Stimulated activated memory B cell treated with anti-CD40 and anti-IgM and Interleukin-4, amounts not matched to agents 10 μg/mL and 1 μg/mL and 100 μg/mL, for 72 hours (primary cell): ENCODE measurements around the gene FSD1.

Experiments
- ATAC-seq: fragments of 150-1000 bp; cut with Tn5 transposase; 2 replicates; pipeline ENCODE4 v1.10.0; 2021
- H3K27ac Mint-ChIP-seq: one replicate; pipeline ENCODE4 v1.8.0; 2022; ENCODE audit warnings: mild to moderate bottlenecking, mixed read lengths
- H3K27me3 Mint-ChIP-seq: one replicate; pipeline ENCODE4 v1.8.0; 2022; ENCODE audit warnings: mixed read lengths
- H3K36me3 Mint-ChIP-seq: one replicate; pipeline ENCODE4 v1.8.0; 2022; ENCODE audit warnings: mixed read lengths
- H3K4me1 Mint-ChIP-seq: one replicate; pipeline ENCODE4 v1.8.0; 2022; ENCODE audit warnings: mixed read lengths
- H3K4me3 Mint-ChIP-seq: one replicate; pipeline ENCODE4 v1.8.0; 2022; ENCODE audit warnings: mild to moderate bottlenecking, moderate library complexity, mixed read lengths
- H3K9me3 Mint-ChIP-seq: one replicate; pipeline ENCODE4 v1.8.0; 2022; ENCODE audit warnings: mixed read lengths

Gene FSD1

DNA sequence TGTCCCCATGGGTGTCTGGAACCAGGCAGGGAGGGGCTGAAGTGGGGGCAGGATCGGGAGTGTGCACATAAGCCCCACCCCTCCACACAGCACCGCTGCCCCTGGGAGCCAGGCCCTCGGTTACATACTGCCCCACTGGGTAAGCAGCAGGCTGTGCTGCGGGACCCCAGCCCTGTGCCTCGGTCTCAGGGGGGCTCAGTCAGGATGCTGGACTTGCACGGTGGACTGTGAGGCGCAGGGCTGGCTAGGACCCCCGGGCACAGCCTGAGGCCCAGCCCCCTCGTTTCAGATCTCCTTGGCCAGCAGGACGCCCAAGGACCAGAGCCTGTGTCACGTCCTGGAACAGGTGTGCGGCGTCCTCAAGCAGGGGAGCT is 55.2 kb downstream of the FSD1 start:
- no peak overlapping the region for H3K4me3 Mint-ChIP-seq
- H3K36me3 Mint-ChIP-seq = peaks cover 33% of the 10 kb centered on the region
- H3K9me3 Mint-ChIP-seq = no peaks in the 10 kb centered on the region
- no peak for ATAC-seq
- H3K27me3 Mint-ChIP-seq = no peaks in the 10 kb centered on the region
- peaks cover 11% of the 10 kb centered on the region for H3K4me1 Mint-ChIP-seq
- H3K27ac Mint-ChIP-seq = no peak overlapping the region

- Mint-ChIP-seq H3K4me3 (no peak overlapping the region), H3K36me3 (peaks cover 32% of the 10 kb centered on the region), H3K9me3 (no peaks in the 10 kb centered on the region), H3K4me1 (peaks cover 11% of the 10 kb centered on the region), H3K27me3 (no peaks in the 10 kb centered on the region), H3K27ac (no peak overlapping the region)
- no peak for ATAC-seq
Observed at GRCh38 chr19:4360081-4360569, 55.7 kb downstream of the FSD1 start.

DNA sequence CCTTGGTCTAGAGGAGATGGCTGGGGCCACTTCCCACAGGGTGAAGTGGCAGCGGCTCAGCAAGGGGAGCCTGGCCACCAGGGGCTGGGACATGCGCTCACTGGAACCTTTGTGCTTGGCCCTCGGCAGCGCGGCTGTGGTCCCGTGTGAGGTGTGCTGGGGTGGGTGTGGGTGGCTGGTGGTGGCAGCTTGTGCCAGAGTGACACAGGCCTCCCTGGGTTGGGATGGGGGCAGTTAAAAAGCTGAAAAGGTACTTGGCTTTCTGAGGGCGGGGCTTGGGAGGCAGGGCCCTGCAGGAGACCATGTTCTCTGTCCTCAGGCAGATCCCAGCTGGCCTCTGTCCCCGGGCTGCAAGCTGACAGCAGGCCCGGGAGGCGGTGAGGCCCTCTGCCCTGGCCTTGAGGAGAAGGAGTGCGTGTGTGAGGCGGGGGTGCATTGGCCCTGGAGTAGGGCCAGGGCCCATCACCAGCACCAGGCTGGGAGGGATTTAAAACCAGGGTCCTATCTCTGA is 56.3 kb downstream of the FSD1 start:
- Mint-ChIP-seq H3K36me3 (peaks cover 32% of the 10 kb centered on the region), H3K27me3 (no peaks in the 10 kb centered on the region), H3K4me3 (no peak overlapping the region), H3K9me3 (no peaks in the 10 kb centered on the region), H3K27ac (no peak overlapping the region), H3K4me1 (peaks cover 11% of the 10 kb centered on the region)
- ATAC-seq = no peak

DNA sequence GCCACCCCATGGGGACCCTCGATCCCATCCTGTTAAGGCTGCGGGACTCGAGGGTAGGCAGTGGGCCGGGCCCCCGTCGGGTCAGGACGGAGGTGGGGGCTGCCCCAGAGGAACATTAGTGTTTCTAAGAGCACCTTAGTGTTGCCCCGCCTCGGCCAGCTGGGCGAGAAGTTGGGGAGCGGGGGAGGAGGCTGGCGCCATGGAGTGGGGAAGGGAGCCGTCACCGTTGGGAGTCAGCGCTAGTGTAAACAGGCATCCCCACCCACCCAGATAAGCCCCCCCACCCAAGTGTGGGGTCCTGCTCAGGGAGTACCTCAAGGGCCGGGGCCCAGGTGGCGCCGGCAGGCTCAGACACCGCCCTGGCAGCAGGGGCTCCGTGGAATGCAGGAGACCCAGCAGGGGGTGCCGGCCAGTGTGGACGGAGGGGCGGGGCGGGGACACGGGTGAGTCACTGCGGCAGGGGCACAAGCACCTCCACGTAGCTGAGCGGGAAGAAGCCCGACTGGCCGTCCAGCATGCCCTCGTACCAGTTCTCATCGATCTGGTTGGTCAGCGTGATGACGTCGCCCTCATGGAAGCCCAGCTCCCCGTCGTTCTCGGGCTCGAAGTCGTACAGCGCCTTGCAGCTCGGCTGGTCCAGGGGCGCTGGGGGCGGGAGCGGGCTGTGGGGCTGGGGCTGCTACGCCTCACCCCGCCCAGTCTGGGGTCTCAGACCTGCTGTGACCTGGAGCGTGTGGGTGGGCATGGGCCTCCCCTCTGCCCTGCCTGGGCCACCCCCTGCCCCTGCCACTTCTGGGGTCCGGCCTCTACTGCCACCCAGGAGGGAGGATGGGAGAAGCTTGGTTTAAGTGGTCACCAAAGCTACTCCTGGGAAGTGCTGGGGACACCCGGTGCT is 57.0 kb downstream of the FSD1 start:
- H3K27me3 Mint-ChIP-seq = no peaks in the 10 kb centered on the region
- H3K36me3 Mint-ChIP-seq = peaks cover 33% of the 10 kb centered on the region
- peaks cover 11% of the 10 kb centered on the region for H3K4me1 Mint-ChIP-seq
- H3K27ac Mint-ChIP-seq = no peak overlapping the region
- ATAC-seq = no peak
- H3K4me3 Mint-ChIP-seq = no peak overlapping the region
- no peaks in the 10 kb centered on the region for H3K9me3 Mint-ChIP-seq

DNA sequence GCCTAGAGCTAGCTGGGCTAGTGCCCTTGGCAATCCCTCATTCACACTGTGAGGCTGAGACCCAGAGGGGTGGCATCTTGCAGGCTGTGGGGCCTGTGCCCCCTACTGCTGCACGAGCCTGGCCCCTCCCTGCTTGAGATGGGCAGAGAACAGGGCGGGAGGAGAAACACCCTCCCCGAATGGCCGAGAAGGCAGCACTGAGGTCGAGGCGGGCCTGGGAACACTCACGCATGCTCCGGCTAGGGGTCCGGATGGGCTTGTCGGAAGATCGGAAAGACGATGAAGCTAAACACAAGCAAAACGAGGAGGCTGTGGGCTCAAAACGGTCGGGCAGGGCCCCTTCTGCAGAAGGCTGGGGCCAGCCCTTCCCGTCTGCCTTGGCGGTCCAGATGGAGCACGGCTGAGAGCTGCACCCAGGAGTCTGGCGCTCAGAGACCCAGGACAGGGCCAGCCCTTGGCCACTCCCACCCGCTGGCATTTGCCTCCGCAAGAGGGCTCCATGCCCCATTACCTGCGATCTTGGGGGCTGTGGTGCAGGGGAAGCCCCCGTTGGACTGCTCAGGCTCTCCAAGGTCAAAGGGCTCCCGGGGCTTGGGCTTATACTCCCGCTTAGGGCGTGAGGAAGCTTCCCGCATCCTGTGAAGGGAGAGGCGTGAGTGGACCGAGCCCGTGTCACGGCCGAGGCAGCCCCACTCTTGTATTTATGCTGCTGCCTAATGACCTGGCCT is 57.9 kb downstream of the FSD1 start:
- no peaks in the 10 kb centered on the region for H3K27me3 Mint-ChIP-seq
- peaks cover 38% of the 10 kb centered on the region for H3K36me3 Mint-ChIP-seq
- H3K9me3 Mint-ChIP-seq = no peaks in the 10 kb centered on the region
- peak overlapping the region; percentile 7 for H3K4me3 Mint-ChIP-seq
- no peak for ATAC-seq
- H3K27ac Mint-ChIP-seq = no peak overlapping the region
- peaks cover 11% of the 10 kb centered on the region for H3K4me1 Mint-ChIP-seq

DNA sequence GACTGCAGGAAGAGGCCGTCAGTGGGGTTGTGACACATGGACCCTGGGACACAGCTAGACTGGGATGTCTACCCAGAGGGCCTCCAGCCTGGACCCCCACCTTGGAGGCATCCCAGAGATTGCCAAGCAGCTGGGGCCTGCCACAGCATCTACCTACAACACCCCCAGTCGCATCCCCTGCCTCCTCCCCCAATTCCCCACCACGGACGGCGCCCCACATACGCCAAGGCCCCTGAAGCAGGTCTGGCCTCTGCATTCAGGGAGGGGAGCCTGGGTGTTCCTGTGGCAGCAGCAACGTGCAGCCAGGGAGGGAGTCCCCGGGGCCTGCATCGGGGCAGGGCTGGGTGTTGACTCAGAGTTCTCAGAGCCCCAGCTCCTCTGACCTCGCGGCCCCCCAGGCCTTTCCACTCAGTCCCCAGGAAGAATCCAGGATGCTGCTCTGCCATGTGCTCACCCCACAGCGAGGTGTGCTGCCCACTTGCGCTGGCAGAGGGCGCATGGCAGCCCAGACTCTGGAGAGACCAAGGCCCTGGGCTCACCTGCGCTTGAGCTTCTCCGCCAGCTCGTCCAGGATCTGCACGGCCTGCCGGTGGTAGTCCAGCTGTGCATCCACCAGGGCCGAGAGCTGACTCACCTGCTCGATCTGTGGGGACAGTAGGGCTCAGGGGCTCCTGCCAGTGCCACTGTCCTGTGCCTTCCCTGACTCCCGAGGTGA is 58.6 kb downstream of the FSD1 start:
- H3K27ac Mint-ChIP-seq = peak overlapping the region; percentile 63
- H3K4me3 Mint-ChIP-seq = no peak overlapping the region
- no peaks in the 10 kb centered on the region for H3K27me3 Mint-ChIP-seq
- peaks cover 38% of the 10 kb centered on the region for H3K36me3 Mint-ChIP-seq
- H3K9me3 Mint-ChIP-seq = no peaks in the 10 kb centered on the region
- H3K4me1 Mint-ChIP-seq = peaks cover 18% of the 10 kb centered on the region
- ATAC-seq = peak; percentile 14

DNA sequence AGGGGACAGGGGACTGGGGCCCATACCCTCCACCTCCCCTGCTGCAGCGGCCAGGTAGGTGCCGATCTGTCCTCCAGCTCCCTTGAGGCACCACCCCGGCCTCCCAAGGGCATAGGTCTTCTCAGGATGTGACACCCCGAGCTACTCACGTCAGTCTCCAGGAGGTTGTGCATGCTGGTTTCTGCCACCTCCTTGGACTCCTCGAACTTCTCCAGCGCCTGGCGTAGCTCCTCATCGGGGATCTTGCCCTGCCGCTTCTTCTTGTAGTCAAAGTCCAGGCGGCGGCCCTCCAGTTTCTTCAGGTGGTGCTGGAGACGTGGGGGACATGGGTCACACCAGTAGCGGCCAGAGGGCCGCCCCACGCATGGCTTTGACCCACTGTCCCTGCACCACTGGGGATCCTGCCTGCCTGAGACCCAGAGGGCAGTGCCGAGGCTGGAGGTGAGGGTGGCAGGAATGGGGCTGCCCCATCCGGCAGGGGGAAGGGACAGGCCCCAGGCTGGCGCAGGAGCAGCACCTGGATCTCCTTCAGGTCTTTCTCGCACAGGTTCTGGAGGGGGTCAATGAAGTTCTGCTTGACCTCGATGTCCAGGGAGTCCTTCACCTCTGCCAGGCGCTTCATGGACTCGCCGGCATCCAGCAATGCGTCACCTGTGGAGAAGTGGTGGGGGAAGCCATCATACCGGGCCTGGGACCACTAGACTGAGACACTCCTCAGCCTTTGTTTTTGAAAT is 59.3 kb downstream of the FSD1 start:
- Mint-ChIP-seq H3K36me3 (peaks cover 36% of the 10 kb centered on the region), H3K4me3 (no peak overlapping the region), H3K4me1 (peaks cover 25% of the 10 kb centered on the region), H3K9me3 (no peaks in the 10 kb centered on the region), H3K27ac (peak overlapping the region; percentile 63), H3K27me3 (no peaks in the 10 kb centered on the region)
- ATAC-seq = no peak

DNA sequence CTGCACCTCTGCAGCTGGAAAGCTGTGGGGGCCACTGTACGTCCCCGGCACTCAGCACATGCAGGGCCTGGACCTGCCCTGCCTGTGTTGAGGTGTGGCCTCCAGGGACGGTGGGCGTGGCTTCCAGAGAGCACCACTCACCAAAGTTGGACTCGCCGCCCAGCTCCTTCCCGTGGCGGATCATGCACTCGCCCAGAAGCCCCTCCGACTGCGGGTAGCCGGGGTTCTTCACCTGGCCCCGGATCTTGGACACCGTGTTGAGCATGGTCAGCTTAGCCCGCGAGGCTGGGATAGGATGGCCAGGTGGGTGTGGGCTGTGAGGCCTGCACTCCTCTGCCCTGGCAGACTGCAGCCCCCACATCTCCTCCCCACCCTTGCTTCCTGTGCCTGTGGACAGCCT is 60.9 kb downstream of the FSD1 start:
- H3K36me3 Mint-ChIP-seq = peaks cover 29% of the 10 kb centered on the region
- H3K27me3 Mint-ChIP-seq = no peaks in the 10 kb centered on the region

GRCh38 chr19:4365791-4366665 is 61.6 kb downstream of the FSD1 start:
- H3K4me1 Mint-ChIP-seq = peaks cover 38% of the 10 kb centered on the region
- peak overlapping the region; percentile 23 for H3K27ac Mint-ChIP-seq
- no peaks in the 10 kb centered on the region for H3K27me3 Mint-ChIP-seq
- H3K36me3 Mint-ChIP-seq = peaks cover 25% of the 10 kb centered on the region
- H3K9me3 Mint-ChIP-seq = no peaks in the 10 kb centered on the region
- no peak for ATAC-seq
- H3K4me3 Mint-ChIP-seq = no peak overlapping the region

More for the DNA sequence above, 60.9 kb downstream of the FSD1 start:
- H3K4me3 Mint-ChIP-seq = no peak overlapping the region
- H3K27ac Mint-ChIP-seq = peak overlapping the region; percentile 23
- H3K4me1 Mint-ChIP-seq = peaks cover 38% of the 10 kb centered on the region
- H3K9me3 Mint-ChIP-seq = no peaks in the 10 kb centered on the region
- no peak for ATAC-seq

DNA sequence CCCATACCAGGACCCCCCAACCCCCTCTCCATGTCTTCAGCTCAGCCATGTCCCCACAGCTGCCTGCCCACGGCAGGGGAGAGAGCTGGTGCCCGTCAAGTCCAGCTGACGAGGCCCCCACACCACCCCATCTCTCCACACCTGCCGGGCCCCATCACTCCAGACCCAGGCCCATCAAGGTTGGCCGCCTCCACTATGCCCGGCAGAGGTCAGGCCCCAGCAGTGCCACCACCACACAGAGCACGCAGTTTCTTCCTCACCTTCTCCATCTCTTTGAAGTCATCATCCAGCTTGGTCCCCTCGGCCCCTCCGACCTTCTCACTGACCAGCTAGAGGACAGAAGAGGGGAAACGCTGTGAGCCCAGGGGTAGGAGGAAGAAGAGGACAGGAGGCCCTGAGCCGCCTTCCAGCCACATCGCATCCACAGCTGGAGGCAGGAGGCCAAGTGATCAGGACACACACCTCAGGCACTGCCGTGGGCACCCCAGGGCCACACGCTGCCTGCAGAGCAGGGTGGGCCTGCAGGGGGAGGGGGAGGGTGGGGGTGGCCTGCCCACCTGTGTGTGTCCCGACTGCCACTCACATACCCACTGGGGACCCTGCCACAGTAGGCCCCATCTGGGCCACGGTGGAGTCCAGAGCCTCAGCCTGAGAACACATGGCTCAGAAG is 62.4 kb downstream of the FSD1 start:
- Mint-ChIP-seq H3K9me3 (no peaks in the 10 kb centered on the region), H3K4me1 (peaks cover 44% of the 10 kb centered on the region), H3K36me3 (peaks cover 27% of the 10 kb centered on the region), H3K4me3 (no peak overlapping the region), H3K27ac (peak overlapping the region; percentile 23), H3K27me3 (no peaks in the 10 kb centered on the region)
- ATAC-seq = no peak

DNA sequence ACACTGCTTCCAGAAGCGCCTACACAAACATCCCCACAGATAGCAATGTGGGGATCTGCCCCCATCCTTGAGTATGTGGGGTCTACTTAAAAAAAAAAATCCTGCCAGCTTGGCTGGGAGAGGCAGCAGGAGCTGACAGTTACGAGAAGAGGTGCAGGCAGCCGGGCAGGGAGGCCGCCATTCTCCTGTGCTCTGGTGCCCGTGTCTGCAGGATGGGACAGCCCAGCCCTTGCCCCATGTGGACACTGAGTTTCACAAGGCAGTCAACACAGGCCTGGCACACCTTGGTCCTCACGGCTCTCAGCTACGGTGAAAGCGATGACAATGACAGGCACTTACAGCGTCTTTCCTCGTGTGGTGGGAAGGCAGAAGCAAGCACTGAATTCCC is 62.9 kb downstream of the FSD1 start:
- peak overlapping the region; percentile 96 for H3K27ac Mint-ChIP-seq
- ATAC-seq = no peak
- peaks cover 22% of the 10 kb centered on the region for H3K36me3 Mint-ChIP-seq
- no peak overlapping the region for H3K4me3 Mint-ChIP-seq
- peaks cover 49% of the 10 kb centered on the region for H3K4me1 Mint-ChIP-seq
- no peaks in the 10 kb centered on the region for H3K27me3 Mint-ChIP-seq
- no peaks in the 10 kb centered on the region for H3K9me3 Mint-ChIP-seq

DNA sequence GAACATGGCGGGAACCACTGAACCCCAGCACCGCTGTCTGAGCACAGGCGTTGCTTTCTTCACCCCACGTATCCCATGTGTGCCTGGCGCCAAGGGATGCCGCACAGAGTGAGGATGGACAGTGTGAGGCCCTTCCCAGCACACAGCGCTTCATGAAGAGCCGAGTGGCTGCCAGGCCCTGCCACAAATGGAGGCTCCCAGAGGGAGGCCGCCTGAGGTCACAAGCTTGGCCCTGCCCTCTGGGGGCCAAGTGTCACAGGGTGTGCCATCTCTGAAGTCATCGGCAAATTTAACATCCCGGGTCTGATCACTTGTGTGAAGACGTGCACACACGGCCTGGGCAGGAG is 63.4 kb downstream of the FSD1 start:
- Mint-ChIP-seq H3K36me3 (peaks cover 22% of the 10 kb centered on the region), H3K27me3 (no peaks in the 10 kb centered on the region), H3K27ac (peak overlapping the region; percentile 96)

DNA sequence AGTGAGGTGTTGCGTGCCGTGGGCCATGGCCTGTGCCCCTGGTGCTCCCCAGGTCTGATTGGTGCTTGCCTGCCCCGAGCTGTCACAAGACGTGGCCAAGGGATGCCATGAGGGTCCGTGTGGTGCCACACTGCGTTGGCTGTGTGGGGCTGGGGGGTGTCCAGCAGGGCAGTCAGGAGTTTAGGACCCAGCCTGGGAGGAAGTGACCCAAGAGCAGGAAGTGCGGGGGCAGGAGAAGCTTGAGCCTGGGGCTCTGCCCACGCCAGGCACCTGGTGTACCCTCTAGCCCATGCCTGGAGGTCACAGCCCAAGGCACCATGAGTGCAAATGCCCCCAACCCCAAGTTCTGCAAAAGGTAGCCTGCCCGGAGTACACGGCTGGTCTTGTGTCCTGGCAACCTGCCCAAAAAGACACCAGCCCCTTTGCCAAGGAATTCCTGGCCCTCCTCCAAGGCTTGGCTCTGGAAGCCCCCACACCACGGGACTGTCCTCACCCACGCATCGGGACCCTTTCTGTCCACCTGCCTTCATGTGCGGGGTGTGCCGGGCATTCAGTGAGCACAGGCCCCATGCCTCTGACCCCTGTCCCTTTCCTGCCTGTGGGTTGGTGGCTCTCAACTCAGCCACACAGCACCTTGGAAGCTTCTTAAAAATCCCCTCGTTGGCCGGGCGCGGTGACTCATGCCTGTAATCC is 63.9 kb downstream of the FSD1 start:
- Mint-ChIP-seq H3K9me3 (no peaks in the 10 kb centered on the region), H3K27me3 (no peaks in the 10 kb centered on the region), H3K4me3 (peak overlapping the region; percentile 47), H3K4me1 (peaks cover 57% of the 10 kb centered on the region), H3K27ac (peak overlapping the region; percentile 96), H3K36me3 (peaks cover 19% of the 10 kb centered on the region)
- ATAC-seq = peak; percentile 1

More for the DNA sequence above, 63.4 kb downstream of the FSD1 start:
- Mint-ChIP-seq H3K9me3 (no peaks in the 10 kb centered on the region), H3K4me1 (peaks cover 53% of the 10 kb centered on the region), H3K4me3 (peak overlapping the region; percentile 13)
- peak; percentile 7 for ATAC-seq
